HepG2 (cell line): Measurements from ENCODE around the gene UBL5. TPM values are rescaled to one million over a fixed set of nuclear protein-coding genes. Genes with fewer than 3 reads are reported as not detected.

ENCODE experiments used
- EP300 ChIP-seq, 3 experiments: sonication (generic) in 1 of 3; formaldehyde crosslinking in 1 of 3; IDR thresholded peaks; 2 replicates each; pipeline versions ENCODE4 v1.5.1 to v1.6.1; 2011 to 2020; ENCODE audit warnings: low read depth in 2 of 3, low read length in 2 of 3, borderline replicate concordance in 1 of 3, improper control_type of control experiment in 1 of 3, mild to moderate bottlenecking in 1 of 3, missing genetic modification reagents in 1 of 3, moderate library complexity in 1 of 3
- KDM6A ChIP-seq: IDR thresholded peaks from 2 replicates; pipeline ENCODE4 v1.6.1; 2016; ENCODE audit warnings: low read depth
- KLF15 ChIP-seq: sonication (generic); formaldehyde crosslinking; IDR thresholded peaks from 2 replicates; pipeline ENCODE4 v1.8.1; 2023; ENCODE audit warnings: borderline replicate concordance, mild to moderate bottlenecking, inconsistent platforms, missing genetic modification reagents, mixed read lengths
- MAF1 ChIP-seq: sonication (generic); formaldehyde crosslinking; IDR thresholded peaks from 2 replicates; pipeline ENCODE4 v1.5.0; 2020; ENCODE audit warnings: missing genetic modification reagents, borderline replicate concordance
- MAFK ChIP-seq, 2 experiments: IDR thresholded peaks in 1 of 2; conservative IDR thresholded peaks in 1 of 2; 2 replicates each; pipeline ENCODE4 v1.6.1; 2011; ENCODE audit warnings: improper control_type of control experiment in 2 of 2, low read length in 2 of 2
- MIER2 ChIP-seq: IDR thresholded peaks from 2 replicates; pipeline ENCODE4 v1.6.1; 2016; ENCODE audit warnings: missing biosample characterization, missing genetic modification reagents
- MXI1 ChIP-seq: IDR thresholded peaks from 3 replicates; pipeline ENCODE4 v1.6.1; 2012; ENCODE audit warnings: low read depth, low read length, inconsistent platforms, borderline replicate concordance
- PAF1 ChIP-seq: IDR thresholded peaks from 2 replicates; pipeline ENCODE4 v1.6.1; 2016; ENCODE audit warnings: missing genetic modification reagents, missing compliant biosample characterization
- SETDB1 ChIP-seq: sonication (generic); formaldehyde crosslinking; IDR thresholded peaks from 2 replicates; pipeline ENCODE4 v1.5.1; 2020; ENCODE audit warnings: missing genetic modification reagents, mild to moderate bottlenecking, borderline replicate concordance
- SIN3A ChIP-seq: IDR thresholded peaks from 2 replicates; pipeline ENCODE4 v1.6.1; 2011; ENCODE audit warnings: low read depth, mild to moderate bottlenecking, control low read depth, low read length, borderline replicate concordance
- ZFX ChIP-seq: sonication (generic); formaldehyde crosslinking; IDR thresholded peaks from 2 replicates; pipeline ENCODE4 v1.4.0; 2020; ENCODE audit warnings: mild to moderate bottlenecking, low read depth, missing genetic modification reagents, moderate library complexity
- ZNF577 ChIP-seq: sonication (generic); formaldehyde crosslinking; IDR thresholded peaks from 2 replicates; pipeline ENCODE4 v1.4.0; 2020; ENCODE audit warnings: mild to moderate bottlenecking, low read depth, missing genetic modification reagents, borderline replicate concordance
- ZNF678 ChIP-seq: sonication (generic); formaldehyde crosslinking; IDR thresholded peaks from 2 replicates; pipeline ENCODE4 v1.4.0; 2020; ENCODE audit warnings: mild to moderate bottlenecking, missing genetic modification reagents
- ZNF746 ChIP-seq: sonication (generic); formaldehyde crosslinking; IDR thresholded peaks from 2 replicates; pipeline ENCODE4 v1.8.0; 2022; ENCODE audit warnings: mild to moderate bottlenecking, missing genetic modification reagents
- ZNF816 ChIP-seq: sonication (generic); formaldehyde crosslinking; IDR thresholded peaks from 2 replicates; pipeline ENCODE4 v1.8.0; 2022; ENCODE audit warnings: missing genetic modification reagents, mild to moderate bottlenecking, borderline replicate concordance
- polyA plus RNA-seq, 8 experiments: library from polyadenylated mRNA; depleted of rRNA in 3 of 8; stranded (reverse) in 7 of 8; unstranded in 1 of 8; fragments of >200 nt; fragmentation: Illumina TruSeq in 4 of 8; extraction: Trizol in 4 of 8; gene quantifications; 2 replicates each; pipeline versions ENCODE4 v1.2.1 to v1.2.3, GENCODE V29; 2011 to 2016; ENCODE audit warnings: low read depth in 4 of 8, missing spikeins in 1 of 8, mixed read lengths in 1 of 8; ENCODE audit not compliant: insufficient read depth in 1 of 8
- total RNA-seq, 5 experiments: library from RNA; depleted of rRNA; stranded (reverse); fragments of >200 nt; fragmentation: Illumina TruSeq; extraction: Trizol; gene quantifications; 2 replicates each; pipeline ENCODE4 v1.2.3, GENCODE V29; 2016; ENCODE audit warnings: low read depth in 1 of 5
- TF ChIP-seq, protein P1 (sequence below): sonication (generic); formaldehyde crosslinking; IDR thresholded peaks from 2 replicates; pipeline ENCODE4 v1.4.0; 2020; ENCODE audit warnings: mild to moderate bottlenecking, low read depth, missing genetic modification reagents
- TF ChIP-seq, protein P2 (sequence below): sonication (generic); formaldehyde crosslinking; IDR thresholded peaks from 2 replicates; pipeline ENCODE4 v1.8.1; 2023; ENCODE audit warnings: mild to moderate bottlenecking, missing genetic modification reagents
- TF ChIP-seq, protein P3 (sequence below): IDR thresholded peaks from 2 replicates; pipeline ENCODE4 v1.6.1; 2016; ENCODE audit warnings: low read depth, control low read depth
- TF ChIP-seq, protein P4 (sequence below): sonication (generic); formaldehyde crosslinking; IDR thresholded peaks from 2 replicates; pipeline ENCODE4 v1.4.0; 2020; ENCODE audit warnings: low read depth, missing genetic modification reagents

The UBL5 gene
- total and polyA plus RNA-seq, 2 of the 13 experiments (the other 11 are each of a cell fraction or from before 2014, with no cell fraction given): 373 to 487 TPM

DNA sequence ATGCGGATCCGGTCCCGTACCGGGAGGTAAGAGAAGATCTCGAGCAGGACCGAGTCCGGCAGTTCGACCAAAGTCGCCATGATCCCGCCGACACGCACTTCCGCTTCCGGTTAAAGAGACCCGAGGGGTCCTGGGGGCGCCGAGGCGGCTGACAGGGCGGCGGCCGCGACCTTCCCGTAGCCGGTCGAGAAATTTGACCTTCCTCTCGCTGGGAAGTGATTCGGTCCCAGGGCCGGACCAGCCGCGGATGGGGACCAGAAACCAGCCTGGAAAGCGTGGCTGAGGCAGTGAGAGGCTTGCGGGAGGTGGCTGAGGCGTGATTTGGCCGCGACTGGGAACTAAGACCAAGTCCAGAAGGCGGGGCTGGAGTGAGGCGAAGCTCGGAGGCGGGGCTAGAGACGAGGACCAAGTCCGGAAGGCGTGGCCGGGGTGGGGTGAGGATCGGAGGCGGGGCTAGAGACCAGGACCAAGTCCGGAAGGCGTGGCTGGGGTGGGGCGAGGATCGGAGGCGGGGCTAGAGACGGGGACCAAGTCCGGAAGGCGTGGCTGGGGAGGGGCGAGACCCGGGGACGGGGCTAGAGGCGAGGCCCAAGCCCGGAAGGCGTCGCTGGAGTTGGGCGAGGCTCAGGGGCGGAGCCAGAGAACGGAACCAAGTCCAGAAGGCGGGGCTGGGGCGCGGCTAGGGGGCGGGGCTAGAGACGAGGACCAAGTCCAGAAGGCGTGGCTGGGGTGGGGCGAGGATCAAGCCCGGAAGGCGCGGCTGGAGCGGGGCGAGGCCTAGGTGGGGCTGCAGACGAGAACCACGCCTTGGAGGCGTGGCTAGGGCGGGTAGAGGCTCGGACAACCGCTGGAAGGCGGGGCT, 8.8 kb upstream of the UBL5 start, which contains the start of gene FBXL12 (continued):
- TF ChIP-seq, protein P1, sequence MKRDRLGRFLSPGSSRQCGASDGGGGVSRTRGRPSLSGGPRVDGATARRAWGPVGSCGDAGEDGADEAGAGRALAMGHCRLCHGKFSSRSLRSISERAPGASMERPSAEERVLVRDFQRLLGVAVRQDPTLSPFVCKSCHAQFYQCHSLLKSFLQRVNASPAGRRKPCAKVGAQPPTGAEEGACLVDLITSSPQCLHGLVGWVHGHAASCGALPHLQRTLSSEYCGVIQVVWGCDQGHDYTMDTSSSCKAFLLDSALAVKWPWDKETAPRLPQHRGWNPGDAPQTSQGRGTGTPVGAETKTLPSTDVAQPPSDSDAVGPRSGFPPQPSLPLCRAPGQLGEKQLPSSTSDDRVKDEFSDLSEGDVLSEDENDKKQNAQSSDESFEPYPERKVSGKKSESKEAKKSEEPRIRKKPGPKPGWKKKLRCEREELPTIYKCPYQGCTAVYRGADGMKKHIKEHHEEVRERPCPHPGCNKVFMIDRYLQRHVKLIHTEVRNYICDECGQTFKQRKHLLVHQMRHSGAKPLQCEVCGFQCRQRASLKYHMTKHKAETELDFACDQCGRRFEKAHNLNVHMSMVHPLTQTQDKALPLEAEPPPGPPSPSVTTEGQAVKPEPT (CRISPR knock-in tag): 0 out of 2 replicates have a peak, but pooled peaks have one; percentile 25
- no peak; the same call in 1 of the 2 replicates for TF ChIP-seq ZNF816
- TF ChIP-seq ZNF577 (CRISPR knock-in tag): no peak
- TF ChIP-seq PAF1: no peak
- peak; percentile 23; the same call in 1 of the 2 replicates for TF ChIP-seq SIN3A
- TF ChIP-seq ZFX: peak; percentile 88
- peak; percentile 80; the same call in 2 of the 3 replicates for TF ChIP-seq MXI1
- no peak for TF ChIP-seq EP300 (IDR thresholded peaks at IDR 0.05; ENCODE audit: low read depth in 2 of 2, low read length in 2 of 2)
- no peak; the same call in 1 of the 2 replicates for TF ChIP-seq EP300 (CRISPR knock-in tag; IDR thresholded peaks at IDR 0.05; ENCODE audit: borderline replicate concordance)
- 0 out of 2 replicates have a peak, but pooled peaks have one; percentile 10 for TF ChIP-seq MAF1
- no peak for TF ChIP-seq SETDB1 (CRISPR knock-in tag)
- TF ChIP-seq ZNF746 (CRISPR knock-in tag): no peak
- TF ChIP-seq MIER2 (CRISPR knock-in tag): no peak
- no peak for TF ChIP-seq ZNF678 (CRISPR knock-in tag)
- TF ChIP-seq, protein P2, sequence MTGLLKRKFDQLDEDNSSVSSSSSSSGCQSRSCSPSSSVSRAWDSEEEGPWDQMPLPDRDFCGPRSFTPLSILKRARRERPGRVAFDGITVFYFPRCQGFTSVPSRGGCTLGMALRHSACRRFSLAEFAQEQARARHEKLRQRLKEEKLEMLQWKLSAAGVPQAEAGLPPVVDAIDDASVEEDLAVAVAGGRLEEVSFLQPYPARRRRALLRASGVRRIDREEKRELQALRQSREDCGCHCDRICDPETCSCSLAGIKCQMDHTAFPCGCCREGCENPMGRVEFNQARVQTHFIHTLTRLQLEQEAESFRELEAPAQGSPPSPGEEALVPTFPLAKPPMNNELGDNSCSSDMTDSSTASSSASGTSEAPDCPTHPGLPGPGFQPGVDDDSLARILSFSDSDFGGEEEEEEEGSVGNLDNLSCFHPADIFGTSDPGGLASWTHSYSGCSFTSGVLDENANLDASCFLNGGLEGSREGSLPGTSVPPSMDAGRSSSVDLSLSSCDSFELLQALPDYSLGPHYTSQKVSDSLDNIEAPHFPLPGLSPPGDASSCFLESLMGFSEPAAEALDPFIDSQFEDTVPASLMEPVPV (CRISPR knock-in tag): peak; percentile 82; the same call in 1 of the 2 replicates
- TF ChIP-seq, protein P3, sequence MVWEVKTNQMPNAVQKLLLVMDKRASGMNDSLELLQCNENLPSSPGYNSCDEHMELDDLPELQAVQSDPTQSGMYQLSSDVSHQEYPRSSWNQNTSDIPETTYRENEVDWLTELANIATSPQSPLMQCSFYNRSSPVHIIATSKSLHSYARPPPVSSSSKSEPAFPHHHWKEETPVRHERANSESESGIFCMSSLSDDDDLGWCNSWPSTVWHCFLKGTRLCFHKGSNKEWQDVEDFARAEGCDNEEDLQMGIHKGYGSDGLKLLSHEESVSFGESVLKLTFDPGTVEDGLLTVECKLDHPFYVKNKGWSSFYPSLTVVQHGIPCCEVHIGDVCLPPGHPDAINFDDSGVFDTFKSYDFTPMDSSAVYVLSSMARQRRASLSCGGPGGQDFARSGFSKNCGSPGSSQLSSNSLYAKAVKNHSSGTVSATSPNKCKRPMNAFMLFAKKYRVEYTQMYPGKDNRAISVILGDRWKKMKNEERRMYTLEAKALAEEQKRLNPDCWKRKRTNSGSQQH (CRISPR knock-in tag): no peak; the same call in 1 of the 2 replicates
- no peak for TF ChIP-seq KLF15 (CRISPR knock-in tag)
- TF ChIP-seq KDM6A (CRISPR knock-in tag): no peak
- TF ChIP-seq, protein P4, sequence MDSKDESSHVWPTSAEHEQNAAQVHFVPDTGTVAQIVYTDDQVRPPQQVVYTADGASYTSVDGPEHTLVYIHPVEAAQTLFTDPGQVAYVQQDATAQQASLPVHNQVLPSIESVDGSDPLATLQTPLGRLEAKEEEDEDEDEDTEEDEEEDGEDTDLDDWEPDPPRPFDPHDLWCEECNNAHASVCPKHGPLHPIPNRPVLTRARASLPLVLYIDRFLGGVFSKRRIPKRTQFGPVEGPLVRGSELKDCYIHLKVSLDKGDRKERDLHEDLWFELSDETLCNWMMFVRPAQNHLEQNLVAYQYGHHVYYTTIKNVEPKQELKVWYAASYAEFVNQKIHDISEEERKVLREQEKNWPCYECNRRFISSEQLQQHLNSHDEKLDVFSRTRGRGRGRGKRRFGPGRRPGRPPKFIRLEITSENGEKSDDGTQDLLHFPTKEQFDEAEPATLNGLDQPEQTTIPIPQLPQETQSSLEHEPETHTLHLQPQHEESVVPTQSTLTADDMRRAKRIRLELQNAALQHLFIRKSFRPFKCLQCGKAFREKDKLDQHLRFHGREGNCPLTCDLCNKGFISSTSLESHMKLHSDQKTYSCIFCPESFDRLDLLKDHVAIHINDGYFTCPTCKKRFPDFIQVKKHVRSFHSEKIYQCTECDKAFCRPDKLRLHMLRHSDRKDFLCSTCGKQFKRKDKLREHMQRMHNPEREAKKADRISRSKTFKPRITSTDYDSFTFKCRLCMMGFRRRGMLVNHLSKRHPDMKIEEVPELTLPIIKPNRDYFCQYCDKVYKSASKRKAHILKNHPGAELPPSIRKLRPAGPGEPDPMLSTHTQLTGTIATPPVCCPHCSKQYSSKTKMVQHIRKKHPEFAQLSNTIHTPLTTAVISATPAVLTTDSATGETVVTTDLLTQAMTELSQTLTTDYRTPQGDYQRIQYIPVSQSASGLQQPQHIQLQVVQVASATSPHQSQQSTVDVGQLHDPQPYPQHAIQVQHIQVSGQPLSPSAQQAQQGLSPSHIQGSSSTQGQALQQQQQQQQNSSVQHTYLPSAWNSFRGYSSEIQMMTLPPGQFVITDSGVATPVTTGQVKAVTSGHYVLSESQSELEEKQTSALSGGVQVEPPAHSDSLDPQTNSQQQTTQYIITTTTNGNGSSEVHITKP: peak; percentile 25; the same call in 1 of the 2 replicates
- no peak for TF ChIP-seq MAFK (conservative IDR thresholded peaks at IDR 0.05 in 1 of 2, IDR thresholded peaks at IDR 0.05 in 1 of 2; ENCODE audit: low read length in 2 of 2)
